Omental fat pad (tissue), 4 donors: ENCODE measurements around the gene QPRT. TPM values are rescaled to one million over a fixed set of nuclear protein-coding genes. Genes with fewer than 3 reads are reported as not detected.

Experiments used
- ATAC-seq: fragments of 150-250 bp; one replicate; pipeline ENCODE4 v1.9.1; 2016; ENCODE audit warnings: mild to moderate bottlenecking, moderate library complexity; ENCODE audit not compliant: low FRiP score
- DNase-seq: peaks from one replicate; pipeline ENCODE4 v3.0.0-alpha.2; 2019; ENCODE audit warnings: low spot score
- total RNA-seq, 4 donors: library from RNA; depleted of rRNA; stranded (reverse); fragments of >200 nt; gene quantifications; one replicate each; pipeline ENCODE4 v1.1.0, GENCODE V29; 2016
- TF ChIP-seq, protein P1 (sequence below), 3 donors: fragments of 450-650 bp; IDR thresholded peaks; one replicate each; pipeline ENCODE4 v1.5.1; 2016 to 2017; ENCODE audit warnings: antibody characterized with exemption in 3 of 3, mild to moderate bottlenecking in 3 of 3, moderate library complexity in 2 of 3

The QPRT gene
- total RNA-seq, 4 donors from 2014 or later = 6.1 to 27.1 (median 8.5) TPM

DNA sequence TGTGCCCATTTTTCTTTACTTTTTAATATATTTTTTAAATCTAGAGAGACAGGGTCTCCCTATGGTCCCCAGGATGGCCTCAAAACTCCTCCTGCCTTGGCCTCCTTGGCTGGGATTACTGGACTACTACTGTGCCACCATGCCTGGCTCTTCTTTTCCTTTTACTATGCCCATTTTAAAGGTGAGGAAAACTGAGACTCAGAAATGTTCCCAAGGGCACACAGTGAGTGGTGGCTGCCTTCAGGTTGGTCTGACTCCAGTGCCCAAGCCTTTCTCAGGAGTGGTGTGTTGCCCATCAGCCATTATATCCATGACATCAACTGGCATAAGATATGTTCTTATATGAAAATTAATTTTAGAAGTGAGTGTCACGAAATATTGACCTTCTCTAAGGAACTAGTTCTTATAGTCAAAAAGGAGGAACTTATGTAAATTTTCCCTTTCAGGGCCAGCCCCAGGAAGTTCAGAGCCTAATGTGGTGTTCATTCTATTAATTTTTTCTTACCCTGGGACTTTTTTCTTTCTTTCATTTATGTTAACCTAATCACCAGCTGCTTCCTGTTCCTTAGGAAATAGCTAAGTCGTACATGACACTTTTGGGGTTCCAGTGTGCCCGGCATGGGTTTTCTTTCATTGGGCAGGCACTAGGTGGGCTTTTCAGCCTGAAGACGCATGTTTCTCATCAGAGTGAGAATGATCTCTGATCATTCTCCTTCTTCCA, 33.8 kb upstream of the QPRT start:
- TF ChIP-seq, protein P1, sequence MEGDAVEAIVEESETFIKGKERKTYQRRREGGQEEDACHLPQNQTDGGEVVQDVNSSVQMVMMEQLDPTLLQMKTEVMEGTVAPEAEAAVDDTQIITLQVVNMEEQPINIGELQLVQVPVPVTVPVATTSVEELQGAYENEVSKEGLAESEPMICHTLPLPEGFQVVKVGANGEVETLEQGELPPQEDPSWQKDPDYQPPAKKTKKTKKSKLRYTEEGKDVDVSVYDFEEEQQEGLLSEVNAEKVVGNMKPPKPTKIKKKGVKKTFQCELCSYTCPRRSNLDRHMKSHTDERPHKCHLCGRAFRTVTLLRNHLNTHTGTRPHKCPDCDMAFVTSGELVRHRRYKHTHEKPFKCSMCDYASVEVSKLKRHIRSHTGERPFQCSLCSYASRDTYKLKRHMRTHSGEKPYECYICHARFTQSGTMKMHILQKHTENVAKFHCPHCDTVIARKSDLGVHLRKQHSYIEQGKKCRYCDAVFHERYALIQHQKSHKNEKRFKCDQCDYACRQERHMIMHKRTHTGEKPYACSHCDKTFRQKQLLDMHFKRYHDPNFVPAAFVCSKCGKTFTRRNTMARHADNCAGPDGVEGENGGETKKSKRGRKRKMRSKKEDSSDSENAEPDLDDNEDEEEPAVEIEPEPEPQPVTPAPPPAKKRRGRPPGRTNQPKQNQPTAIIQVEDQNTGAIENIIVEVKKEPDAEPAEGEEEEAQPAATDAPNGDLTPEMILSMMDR (IDR thresholded peaks at IDR 0.05) = no peak
- ATAC-seq (no peak), DNase-seq (no peak)

DNA sequence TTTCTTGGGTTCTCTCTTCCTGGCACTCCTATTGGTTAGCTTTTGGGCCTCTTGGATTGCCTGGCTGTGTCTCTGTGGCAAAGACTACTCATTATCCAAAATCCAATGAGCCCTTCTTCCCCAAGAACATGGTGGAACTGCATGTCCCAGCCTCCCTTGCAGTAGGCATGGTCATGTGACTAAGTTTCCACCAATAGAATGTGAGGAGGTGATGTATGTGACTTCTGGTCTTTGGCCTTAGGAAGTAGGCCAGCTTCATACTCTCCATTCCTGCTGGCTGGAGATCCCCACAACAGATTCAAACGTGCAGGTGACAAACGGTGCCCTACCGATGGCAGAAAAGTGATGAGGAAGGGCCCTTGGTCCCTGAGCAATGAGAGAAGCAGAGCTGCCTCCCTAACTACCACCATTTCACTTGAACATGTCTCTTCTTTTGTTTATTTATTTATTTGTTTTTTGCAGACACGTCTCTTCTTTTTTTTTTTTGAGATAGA, 33.2 kb upstream of the QPRT start:
- DNase-seq (no peak), ATAC-seq (no peak)

DNA sequence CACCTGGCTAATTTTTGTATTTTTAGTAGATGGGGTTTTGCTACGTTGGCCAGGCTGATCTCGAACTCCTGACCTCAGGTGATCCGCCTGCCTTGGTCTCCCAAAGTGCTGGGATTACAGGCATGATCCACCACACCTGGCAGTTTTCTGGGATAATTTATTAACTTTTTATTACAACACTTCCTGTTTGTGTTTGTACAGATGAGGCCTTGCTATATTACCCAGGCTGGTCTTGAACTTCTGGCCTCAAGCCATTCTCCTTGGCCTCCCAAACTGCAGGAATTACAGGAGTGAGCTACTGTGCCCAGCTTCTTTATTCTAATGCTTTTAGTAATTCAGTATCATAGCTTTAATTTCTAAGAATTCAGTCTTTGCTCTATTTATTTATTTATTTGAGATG, 32.0 kb upstream of the QPRT start:
- DNase-seq (no peak), ATAC-seq (no peak)
- TF ChIP-seq, protein P1 (IDR thresholded peaks at IDR 0.05) = no peak

More for the DNA sequence above, 33.2 kb upstream of the QPRT start:
- TF ChIP-seq, protein P1 (IDR thresholded peaks at IDR 0.05) = no peak

- TF ChIP-seq, protein P1 (IDR thresholded peaks at IDR 0.05) = no peak
- DNase-seq (no peak), ATAC-seq (no peak)
Observed at GRCh38 chr16:29649588-29650494, 29.1 kb upstream of the QPRT start.

DNA sequence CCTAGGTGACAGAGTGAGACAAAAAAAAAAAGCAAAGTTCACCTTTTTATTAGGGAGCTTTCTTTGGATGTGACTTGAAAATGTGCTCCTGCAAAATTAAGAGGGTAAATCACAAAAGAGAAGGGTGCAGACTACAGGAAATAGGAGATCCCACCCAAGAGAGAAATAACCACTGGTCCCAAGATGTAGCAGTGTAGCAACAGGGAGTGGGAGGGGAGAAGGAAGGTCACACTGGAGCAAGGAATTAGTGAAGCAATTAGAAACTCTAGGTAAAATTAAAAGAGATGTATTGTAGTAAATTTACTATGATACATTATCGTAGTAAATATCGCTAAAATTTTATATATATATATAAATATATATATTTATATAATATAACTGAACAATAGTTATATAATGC, 28.2 kb upstream of the QPRT start:
- no peak for ATAC-seq
- TF ChIP-seq, protein P1 (IDR thresholded peaks at IDR 0.05) = no peak

DNA sequence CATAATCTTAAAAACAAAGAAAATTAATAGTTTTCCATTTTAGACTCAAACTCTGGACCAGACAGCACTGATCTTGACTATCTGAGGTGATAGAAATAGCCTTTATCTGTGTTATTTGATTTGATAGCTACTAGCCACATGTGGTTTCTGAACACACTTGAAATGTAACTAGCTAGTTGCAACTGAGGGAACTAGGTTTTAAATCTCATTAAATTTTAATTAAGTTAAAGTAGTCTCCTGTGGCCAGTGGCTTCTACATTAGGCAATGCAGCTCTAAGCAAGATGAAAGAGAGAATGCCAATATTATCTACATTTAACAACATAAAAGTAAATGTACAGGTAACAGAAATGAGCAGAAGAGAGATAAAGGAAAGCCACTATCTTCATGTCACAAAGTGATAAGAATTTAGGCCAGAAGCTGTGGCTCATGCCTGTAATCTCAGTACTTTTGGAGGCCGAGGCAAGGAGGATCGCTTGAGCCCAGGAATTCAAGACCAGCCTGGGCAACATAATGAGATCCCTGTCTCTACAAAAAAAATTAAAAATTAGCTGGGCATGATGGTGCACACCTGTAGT, 27.1 kb upstream of the QPRT start:
- no peak for ATAC-seq
- no peak for DNase-seq
- TF ChIP-seq, protein P1 (IDR thresholded peaks at IDR 0.05) = no peak

More for the DNA sequence above, 28.2 kb upstream of the QPRT start:
- DNase-seq = no peak
